NK-92 treated with Interleukin-12 subunit alpha and Interleukin-12 subunit beta, amount 100 ng/mL, for 24 hours (cell line): Measurements from ENCODE around the gene SF3A2.

Experiments used
- DNase-seq: peaks from one replicate; lab custom pipeline; 2025; lab: John Stamatoyannopoulos, UW

Gene SF3A2

GRCh38 chr19:2207991-2208860 is 28.4 kb upstream of the SF3A2 start:
- DNase-seq, result no peak

- DNase-seq, result no peak
These were observed 27.6 kb upstream of the SF3A2 start for GRCh38 chr19:2208975-2209374.

- no peak for DNase-seq
These were observed 27.2 kb upstream of the SF3A2 start for GRCh38 chr19:2209408-2209807.

GRCh38 chr19:2210206-2210605 is 26.4 kb upstream of the SF3A2 start:
- DNase-seq, result no peak

GRCh38 chr19:2210987-2211740 is 25.5 kb upstream of the SF3A2 start:
- no peak for DNase-seq

- DNase-seq, result no peak
These were observed 23.5 kb upstream of the SF3A2 start for GRCh38 chr19:2212861-2213711.

- DNase-seq, result no peak
These were observed 22.8 kb upstream of the SF3A2 start for GRCh38 chr19:2213799-2214198.

- DNase-seq, result no peak
These were observed 22.4 kb upstream of the SF3A2 start for GRCh38 chr19:2214251-2214650.

- DNase-seq, result no peak
These were observed 21.3 kb upstream of the SF3A2 start for GRCh38 chr19:2215281-2215751.

- no peak for DNase-seq
These were observed 20.0 kb upstream of the SF3A2 start for GRCh38 chr19:2216361-2217225.

- no peak for DNase-seq
These were observed 19.0 kb upstream of the SF3A2 start for GRCh38 chr19:2217591-2217990.

- no peak for DNase-seq
These were observed 16.9 kb upstream of the SF3A2 start for GRCh38 chr19:2219726-2220125.

- DNase-seq, result no peak
These were observed 15.3 kb upstream of the SF3A2 start for GRCh38 chr19:2221250-2221831.

GRCh38 chr19:2221918-2222317 is 14.7 kb upstream of the SF3A2 start:
- DNase-seq, result no peak

GRCh38 chr19:2223391-2223790 is 13.2 kb upstream of the SF3A2 start:
- no peak for DNase-seq

GRCh38 chr19:2223959-2224358 is 12.7 kb upstream of the SF3A2 start:
- DNase-seq, result no peak

GRCh38 chr19:2224754-2225349 is 11.8 kb upstream of the SF3A2 start:
- DNase-seq, result no peak

GRCh38 chr19:2225415-2226050 is 11.1 kb upstream of the SF3A2 start:
- DNase-seq, result no peak

- DNase-seq, result no peak
These were observed 10.4 kb upstream of the SF3A2 start for GRCh38 chr19:2226051-2226839.
